ENCODE results near the gene ARRDC2.
"Not testable (repeated sequence)": the region's sequence is repeated elsewhere in the genome, so short reads cannot be mapped to it uniquely, and the experiment has no call there.

The ARRDC2 gene

GRCh38 chr19:18007917-18008673 lies at the start of gene ARRDC2:
TSS of gene ARRDC2 (plus strand) at chr19:18008170. CDS start at chr19:18008311, 141 bp downstream.
- DNase-seq (ENCODE audit: low read depth) = peak; percentile 74

GRCh38 chr19:17963936-17964691 lies 43.9 kb upstream of the ARRDC2 start:
- DNase-seq (ENCODE audit: low read depth) = no peak

GRCh38 chr19:17965370-17966128 lies 42.4 kb upstream of the ARRDC2 start:
- no peak for DNase-seq (ENCODE audit: low read depth)

GRCh38 chr19:17966129-17966483 lies 41.9 kb upstream of the ARRDC2 start:
- no peak for DNase-seq (ENCODE audit: low read depth)

GRCh38 chr19:17966550-17967256 lies 41.3 kb upstream of the ARRDC2 start, which contains the start of gene KCNN1:
TSS of gene KCNN1 (plus strand) at chr19:17967107. CDS start at chr19:17973889, 6,782 bp downstream.
- DNase-seq (ENCODE audit: low read depth) = no peak

- DNase-seq (ENCODE audit: low read depth) = no peak
These were observed 40.5 kb upstream of the ARRDC2 start for GRCh38 chr19:17967257-17968051.

- no peak for DNase-seq (ENCODE audit: low read depth)
These were observed 39.6 kb upstream of the ARRDC2 start for GRCh38 chr19:17968362-17968761.

- no peak for DNase-seq (ENCODE audit: low read depth)
These were observed 38.7 kb upstream of the ARRDC2 start for GRCh38 chr19:17969096-17969792.

- no peak for DNase-seq (ENCODE audit: low read depth)
These were observed 35.7 kb upstream of the ARRDC2 start for GRCh38 chr19:17972230-17972629.

- DNase-seq (ENCODE audit: low read depth) = no peak
These were observed 34.2 kb upstream of the ARRDC2 start for GRCh38 chr19:17973759-17974158.

GRCh38 chr19:17974551-17974950 lies 33.4 kb upstream of the ARRDC2 start:
- DNase-seq (ENCODE audit: low read depth) = no peak

GRCh38 chr19:17975032-17975431 lies 32.9 kb upstream of the ARRDC2 start:
- no peak for DNase-seq (ENCODE audit: low read depth)

- no peak for DNase-seq (ENCODE audit: low read depth)
These were observed 30.9 kb upstream of the ARRDC2 start for GRCh38 chr19:17977021-17977420.

GRCh38 chr19:17977488-17977887 lies 30.5 kb upstream of the ARRDC2 start:
- no peak for DNase-seq (ENCODE audit: low read depth)

- no peak for DNase-seq (ENCODE audit: low read depth)
These were observed 26.4 kb upstream of the ARRDC2 start for GRCh38 chr19:17981611-17982010.

GRCh38 chr19:17982430-17982829 lies 25.5 kb upstream of the ARRDC2 start:
- DNase-seq (ENCODE audit: low read depth) = no peak

- DNase-seq (ENCODE audit: low read depth) = no peak
These were observed 22.7 kb upstream of the ARRDC2 start for GRCh38 chr19:17985037-17985818.

GRCh38 chr19:17986569-17986968 lies 21.4 kb upstream of the ARRDC2 start:
- DNase-seq (ENCODE audit: low read depth) = not testable (repeated sequence)

- no peak for DNase-seq (ENCODE audit: low read depth)
These were observed 19.8 kb upstream of the ARRDC2 start for GRCh38 chr19:17988161-17988560.

Data from stimulated activated CD8-positive, alpha-beta memory T cell treated with anti-CD3 and anti-CD28 coated beads, Interleukin-12 subunit alpha, Interleukin-12 subunit beta, amount 100 ng/mL, for 4 hours (primary cell).